HFF-Myc (cell line): ENCODE data around the gene OR10AD1.
A peak's percentile ranks its signal among the peaks of the same experiment; 100 is the strongest.

Experiments
- DNase-seq: peaks from one replicate; pipeline ENCODE4 v3.0.0-alpha.2; 2011; ENCODE audit warnings: low read depth; ENCODE audit errors: extremely low read depth
- H3K4me3 ChIP-seq: replicated peaks from 2 replicates; pipeline ENCODE4 v1.5.1; 2011; ENCODE audit warnings: low read depth, mild to moderate bottlenecking, control low read depth, low read length
- TF ChIP-seq, protein P1 (sequence below): IDR thresholded peaks from 2 replicates; pipeline ENCODE4 v1.5.1; 2012; ENCODE audit warnings: mild to moderate bottlenecking, low read depth, low read length, control low read depth; ENCODE audit errors: missing control alignments

OR10AD1 gene

DNA sequence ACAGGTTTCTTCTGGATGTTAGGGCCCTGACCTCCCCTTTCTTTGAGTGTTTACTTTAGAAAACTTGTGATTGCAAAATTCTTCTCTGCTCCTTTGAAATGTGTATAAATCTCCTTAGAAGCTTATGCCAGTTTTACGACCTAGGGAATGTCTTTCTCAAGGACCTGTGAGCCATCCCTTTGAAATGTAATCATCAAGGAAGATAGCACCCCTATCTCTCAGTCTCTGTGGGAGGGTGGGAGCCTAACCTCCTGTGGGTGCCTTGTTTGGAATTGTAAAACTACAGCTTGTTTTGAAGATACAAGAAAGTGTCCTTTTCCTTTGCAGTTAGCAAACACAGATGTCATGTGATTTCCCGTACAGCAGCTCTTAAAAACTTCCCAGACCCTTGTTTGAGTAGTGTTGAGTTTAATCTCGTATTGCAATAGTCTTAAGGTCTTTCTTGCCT, 3.3 kb downstream of the OR10AD1 start:
- H3K4me3 ChIP-seq = no peak overlapping the region
- TF ChIP-seq, protein P1, sequence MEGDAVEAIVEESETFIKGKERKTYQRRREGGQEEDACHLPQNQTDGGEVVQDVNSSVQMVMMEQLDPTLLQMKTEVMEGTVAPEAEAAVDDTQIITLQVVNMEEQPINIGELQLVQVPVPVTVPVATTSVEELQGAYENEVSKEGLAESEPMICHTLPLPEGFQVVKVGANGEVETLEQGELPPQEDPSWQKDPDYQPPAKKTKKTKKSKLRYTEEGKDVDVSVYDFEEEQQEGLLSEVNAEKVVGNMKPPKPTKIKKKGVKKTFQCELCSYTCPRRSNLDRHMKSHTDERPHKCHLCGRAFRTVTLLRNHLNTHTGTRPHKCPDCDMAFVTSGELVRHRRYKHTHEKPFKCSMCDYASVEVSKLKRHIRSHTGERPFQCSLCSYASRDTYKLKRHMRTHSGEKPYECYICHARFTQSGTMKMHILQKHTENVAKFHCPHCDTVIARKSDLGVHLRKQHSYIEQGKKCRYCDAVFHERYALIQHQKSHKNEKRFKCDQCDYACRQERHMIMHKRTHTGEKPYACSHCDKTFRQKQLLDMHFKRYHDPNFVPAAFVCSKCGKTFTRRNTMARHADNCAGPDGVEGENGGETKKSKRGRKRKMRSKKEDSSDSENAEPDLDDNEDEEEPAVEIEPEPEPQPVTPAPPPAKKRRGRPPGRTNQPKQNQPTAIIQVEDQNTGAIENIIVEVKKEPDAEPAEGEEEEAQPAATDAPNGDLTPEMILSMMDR = no peak
- no peak for DNase-seq

- no peak for DNase-seq
- TF ChIP-seq, protein P1 = no peak
- peak overlapping the region; percentile 63 for H3K4me3 ChIP-seq
Observed at GRCh38 chr12:48198985-48199384, 4.1 kb downstream of the OR10AD1 start.

GRCh38 chr12:48198672-48198971, 4.5 kb downstream of the OR10AD1 start:
- peak overlapping the region; percentile 63 for H3K4me3 ChIP-seq
- TF ChIP-seq, protein P1 = no peak

GRCh38 chr12:48197971-48198671, 5.0 kb downstream of the OR10AD1 start:
- TF ChIP-seq, protein P1 = no peak
- DNase-seq = peak; percentile 88
- H3K4me3 ChIP-seq = peak overlapping the region; percentile 63

More at GRCh38 chr12:48198672-48198971, 4.5 kb downstream of the OR10AD1 start:
- no peak for DNase-seq

DNA sequence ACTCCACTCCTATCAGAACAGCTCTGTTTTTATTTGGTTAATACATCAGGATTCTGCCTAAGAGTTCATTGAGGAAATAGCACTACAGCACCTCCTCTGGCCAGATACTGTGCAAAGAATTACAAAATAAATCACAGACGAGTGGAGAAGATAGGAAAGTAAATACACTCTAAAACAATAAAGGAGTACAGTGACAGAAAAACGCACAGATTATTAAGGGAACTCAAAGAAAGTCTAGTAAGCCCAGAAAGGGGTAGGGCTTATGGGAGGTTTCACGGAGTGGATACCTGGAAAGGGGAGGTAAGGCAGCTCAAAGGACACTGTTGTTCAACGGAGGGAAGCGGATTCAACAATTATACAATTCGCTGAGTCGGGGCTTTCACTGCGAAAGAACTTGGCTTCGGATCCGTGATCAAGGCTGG, 5.5 kb downstream of the OR10AD1 start:
- DNase-seq = no peak
- TF ChIP-seq, protein P1 = peak; percentile 32
- H3K4me3 ChIP-seq = peak overlapping the region; percentile 63

- TF ChIP-seq, protein P1 = no peak
- no peak overlapping the region for H3K4me3 ChIP-seq
- DNase-seq = no peak
Observed at GRCh38 chr12:48194799-48195201, 8.3 kb downstream of the OR10AD1 start.

DNA sequence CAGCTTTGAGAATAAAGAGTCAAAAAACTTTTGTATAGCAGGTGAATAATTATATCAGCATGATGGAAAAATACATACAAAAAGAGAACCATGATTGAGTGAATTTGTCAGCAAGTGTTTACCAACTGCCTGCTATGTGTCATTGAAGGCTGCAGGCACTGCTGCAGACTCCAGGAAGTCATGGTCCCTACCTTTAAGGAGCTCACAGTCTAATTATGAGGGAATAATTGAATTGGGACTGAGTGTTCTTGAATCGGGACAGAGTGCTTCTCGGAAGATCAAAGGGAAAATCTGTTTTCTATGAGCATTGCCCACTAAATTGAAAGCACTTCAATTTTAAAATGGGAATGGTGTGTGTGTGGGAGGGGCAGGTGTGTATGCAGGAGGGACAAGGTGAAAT, 9.5 kb downstream of the OR10AD1 start:
- no peak overlapping the region for H3K4me3 ChIP-seq
- TF ChIP-seq, protein P1 = no peak
- DNase-seq = no peak
